Measurements from ENCODE around the gene PPM1G. TPM values are rescaled to one million over a fixed set of nuclear protein-coding genes. Genes with fewer than 3 reads are reported as not detected.

Gene PPM1G
- total RNA-seq, 1 experiment from 2014 or later: 140 TPM

- POLR2A ChIA-PET: no interaction called here
- BruUV-seq (replicated peaks): no TSS peak
- H3K4me1 ChIP-seq (ENCODE audit: control insufficient read depth in 1 of 2, insufficient read depth in 2 of 2, low read length in 2 of 2): peaks cover 2 to 4% of the 10 kb centered on the region in 2 experiments; a peak in 2 of 4 replicates
- H3K79me2 ChIP-seq (ENCODE audit: insufficient read depth, low read length): peaks cover 100% of the 10 kb centered on the region
- peaks cover 7 to 16% of the 10 kb centered on the region in 2 experiments; a peak in 2 of 4 replicates for H3K36me3 ChIP-seq (ENCODE audit: control insufficient read depth in 1 of 2, insufficient read depth in 2 of 2, low read length in 2 of 2)
- no peak overlapping the region for H3K4me2 ChIP-seq (ENCODE audit: low read length)
- intact Hi-C loops (cut with micrococcal nuclease): no loop called here
- no peak for DNase-seq (ENCODE audit: low read depth, low spot score)
- H3K9ac ChIP-seq (ENCODE audit: low read length): no peak overlapping the region
- CTCF ChIA-PET: no interaction called here
- RAD21 ChIA-PET (ENCODE audit: low non-redundant PET in 1 of 2, low total read pairs in 2 of 2, uncharacterized antibody in 2 of 2, unreplicated experiment in 2 of 2): no interaction called here
- H3K27me3 ChIP-seq (ENCODE audit: insufficient read depth, low read length): no peaks in the 10 kb centered on the region
- no peak for ATAC-seq
- H2AFZ ChIP-seq (ENCODE audit: low read depth, low read length, poor library complexity, severe bottlenecking): no peak overlapping the region
- TF ChIP-seq POLR2AphosphoS5 (IDR thresholded peaks at IDR 0.05; ENCODE audit: low read depth, low read length): no peak
- no peak for TF ChIP-seq ATF3 (IDR thresholded peaks at IDR 0.05)
- TF ChIP-seq CBX3 (IDR thresholded peaks at IDR 0.05; ENCODE audit: low read depth): no peak
- TF ChIP-seq ZBTB33 (IDR thresholded peaks at IDR 0.05; ENCODE audit: extremely low read depth, insufficient replicate concordance, low read length): no peak
- no peak for TF ChIP-seq EGR1 (IDR thresholded peaks at IDR 0.05; ENCODE audit: low read depth)
- TF ChIP-seq ZFX (IDR thresholded peaks at IDR 0.05): no peak
- no peak for TF ChIP-seq SP1 (IDR thresholded peaks at IDR 0.05; ENCODE audit: low read depth)
- no peaks in the 10 kb centered on the region for H3K9me2 ChIP-seq (ENCODE audit: insufficient read depth)
- H3K4me3 ChIP-seq (replicated peaks in 1 of 2; ENCODE audit: low read depth in 1 of 2, low read length in 2 of 2): no peak overlapping the region
- no peak overlapping the region for H3K27ac ChIP-seq (ENCODE audit: low read depth, low read length)
- peaks cover 25% of the 10 kb centered on the region; the same call in 1 of the 2 replicates for H4K20me1 ChIP-seq (ENCODE audit: insufficient read depth)
- no peaks in the 10 kb centered on the region for H3K9me3 ChIP-seq (ENCODE audit: control insufficient read depth in 1 of 2, insufficient read depth in 1 of 2, low read depth in 1 of 2, low read length in 2 of 2)
Observed at GRCh38 chr2:27393225-27393624, 16.2 kb downstream of the PPM1G start.

Data from HCT116 (cell line).